Measurements from ENCODE around the gene TEC.

- TF ChIP-seq CTCF (IDR thresholded peaks at IDR 0.05) (no peak), ZFX (IDR thresholded peaks at IDR 0.05; ENCODE audit: borderline replicate concordance) (no peak)
These were observed 57.5 kb downstream of the TEC start for GRCh38 chr4:48212165-48212564.

Measured in 22Rv1 (cell line).